H9 (cell line): ENCODE measurements around the gene THOC7. TPM values are rescaled to one million over a fixed set of nuclear protein-coding genes. Genes with fewer than 3 reads are reported as not detected.

Experiments used
- DNase-seq: peaks from one replicate; pipeline ENCODE4 v3.0.0-alpha.2; 2017
- H2AFZ ChIP-seq: one replicate; pipeline ENCODE4 v1.6.1; 2013; ENCODE audit warnings: mild to moderate bottlenecking, low read length, control low read depth, moderate library complexity
- H2AK5ac ChIP-seq: 2 replicates; pipeline ENCODE4 v1.6.1; 2013; ENCODE audit warnings: low read length, control low read depth, mixed read lengths; ENCODE audit not compliant: insufficient read length
- H2BK120ac ChIP-seq: one replicate; pipeline ENCODE4 v1.6.1; 2013; ENCODE audit warnings: low read depth, mild to moderate bottlenecking, low read length, control low read depth, inconsistent platforms; ENCODE audit not compliant: poor library complexity, severe bottlenecking
- H2BK12ac ChIP-seq: 2 replicates; pipeline ENCODE4 v1.6.1; 2013; ENCODE audit warnings: low read length, control low read depth, mixed read lengths, low read depth; ENCODE audit not compliant: insufficient read length
- H2BK15ac ChIP-seq: 2 replicates; pipeline ENCODE4 v1.6.1; 2013; ENCODE audit warnings: low read depth, low read length, control low read depth
- H2BK20ac ChIP-seq: one replicate; pipeline ENCODE4 v1.6.1; 2013; ENCODE audit warnings: low read depth, mild to moderate bottlenecking, low read length, control low read depth, inconsistent platforms; ENCODE audit not compliant: poor library complexity, severe bottlenecking
- H2BK5ac ChIP-seq: 2 replicates; pipeline ENCODE4 v1.6.1; 2013; ENCODE audit warnings: low read length, control low read depth, mixed read lengths; ENCODE audit not compliant: insufficient read length
- H3K14ac ChIP-seq: 2 replicates; pipeline ENCODE4 v1.6.1; 2013; ENCODE audit warnings: low read length, control low read depth; ENCODE audit not compliant: insufficient read depth
- H3K18ac ChIP-seq: 2 replicates; pipeline ENCODE4 v1.6.1; 2013; ENCODE audit warnings: low read depth, mild to moderate bottlenecking, mixed read lengths, low read length, control low read depth; ENCODE audit not compliant: insufficient read length
- H3K23ac ChIP-seq: 2 replicates; pipeline ENCODE4 v1.6.1; 2013; ENCODE audit warnings: low read length, control low read depth, mixed read lengths, low read depth; ENCODE audit not compliant: insufficient read length
- H3K23me2 ChIP-seq: 2 replicates; pipeline ENCODE4 v1.6.1; 2013; ENCODE audit warnings: low read depth, mild to moderate bottlenecking, mixed read lengths, low read length, control low read depth; ENCODE audit not compliant: insufficient read length, poor library complexity, severe bottlenecking
- H3K27ac ChIP-seq: 2 replicates; pipeline ENCODE4 v1.5.1; 2013; ENCODE audit warnings: low read length, control low read depth, mixed read lengths, low read depth; ENCODE audit not compliant: insufficient read length
- H3K27me3 ChIP-seq: 2 replicates; pipeline ENCODE4 v1.6.1; 2013; ENCODE audit warnings: low read length, control low read depth, inconsistent platforms; ENCODE audit not compliant: insufficient read depth
- H3K4ac ChIP-seq: 2 replicates; pipeline ENCODE4 v1.6.1; 2013; ENCODE audit warnings: low read depth, mild to moderate bottlenecking, control low read depth, inconsistent platforms, low read length, moderate library complexity
- H3K4me1 ChIP-seq: 2 replicates; pipeline ENCODE4 v1.6.1; 2013; ENCODE audit warnings: low read length, control low read depth, inconsistent platforms; ENCODE audit not compliant: insufficient read depth
- H3K4me2 ChIP-seq: 2 replicates; pipeline ENCODE4 v1.6.1; 2013; ENCODE audit warnings: low read length, control low read depth, mixed read lengths; ENCODE audit not compliant: insufficient read length, insufficient read depth
- H3K56ac ChIP-seq: 2 replicates; pipeline ENCODE4 v1.6.1; 2013; ENCODE audit warnings: low read depth, mild to moderate bottlenecking, mixed read lengths, low read length, control low read depth; ENCODE audit not compliant: insufficient read length
- H3K79me1 ChIP-seq: 2 replicates; pipeline ENCODE4 v1.6.1; 2013; ENCODE audit warnings: low read depth, mild to moderate bottlenecking, moderate library complexity, low read length, control low read depth, inconsistent platforms; ENCODE audit not compliant: insufficient read depth, poor library complexity, severe bottlenecking
- H3K79me2 ChIP-seq: 2 replicates; pipeline ENCODE4 v1.6.1; 2013; ENCODE audit warnings: low read length, control low read depth, inconsistent platforms; ENCODE audit not compliant: insufficient read depth
- H3K9ac ChIP-seq: 2 replicates; pipeline ENCODE4 v1.6.1; 2013; ENCODE audit warnings: low read length, control low read depth, mixed read lengths; ENCODE audit not compliant: insufficient read length; ENCODE audit errors: extremely low read depth
- H3K9me3 ChIP-seq: one replicate; pipeline ENCODE4 v1.6.1; 2013; ENCODE audit warnings: low read depth, low read length, inconsistent platforms; ENCODE audit not compliant: control insufficient read depth
- H3T11ph ChIP-seq: one replicate; pipeline ENCODE4 v1.6.1; 2013; ENCODE audit warnings: mild to moderate bottlenecking, low read length, control low read depth, inconsistent platforms
- H4K20me1 ChIP-seq: one replicate; pipeline ENCODE4 v1.6.1; 2013; ENCODE audit not compliant: control insufficient read depth, insufficient read length, insufficient read depth
- H4K5ac ChIP-seq: 2 replicates; pipeline ENCODE4 v1.6.1; 2013; ENCODE audit warnings: low read depth, mild to moderate bottlenecking, mixed read lengths, low read length, control low read depth; ENCODE audit not compliant: insufficient read length
- H4K8ac ChIP-seq: replicated peaks from 2 replicates; pipeline ENCODE4 v1.6.1; 2013; ENCODE audit warnings: low read length, control low read depth, mixed read lengths, low read depth; ENCODE audit not compliant: insufficient read length
- H4K91ac ChIP-seq: 2 replicates; pipeline ENCODE4 v1.6.1; 2013; ENCODE audit warnings: low read depth, mild to moderate bottlenecking, moderate library complexity, mixed read lengths, low read length, control low read depth; ENCODE audit not compliant: insufficient read length
- H3K27ac Mint-ChIP-seq, 3 experiments: 2 replicates in 2 of 3; 3 replicates in 1 of 3; pipeline ENCODE4 v1.8.0; 2020 to 2021; ENCODE audit warnings: mixed read lengths in 3 of 3, mild to moderate bottlenecking in 1 of 3, moderate library complexity in 1 of 3
- H3K27me3 Mint-ChIP-seq: 2 replicates; pipeline ENCODE4 v1.8.0; 2021; ENCODE audit warnings: low read depth, mild to moderate bottlenecking, moderate library complexity, mixed read lengths
- H3K36me3 Mint-ChIP-seq, 3 experiments: 2 replicates in 2 of 3; 3 replicates in 1 of 3; pipeline ENCODE4 v1.8.0; 2020 to 2021; ENCODE audit warnings: low read depth in 3 of 3, mixed read lengths in 3 of 3; ENCODE audit not compliant: insufficient read depth in 1 of 3
- H3K4me1 Mint-ChIP-seq, 2 experiments: 2 replicates each; pipeline ENCODE4 v1.8.0; 2020; ENCODE audit warnings: mixed read lengths in 2 of 2
- H3K4me3 Mint-ChIP-seq, 2 experiments: 2 replicates in 1 of 2; 3 replicates in 1 of 2; pipeline ENCODE4 v1.8.0; 2020 to 2021; ENCODE audit warnings: mild to moderate bottlenecking in 2 of 2, mixed read lengths in 2 of 2, moderate library complexity in 1 of 2
- H3K9me3 Mint-ChIP-seq, 2 experiments: 2 replicates in 1 of 2; 3 replicates in 1 of 2; pipeline ENCODE4 v1.8.0; 2020; ENCODE audit warnings: mild to moderate bottlenecking in 2 of 2, mixed read lengths in 2 of 2, moderate library complexity in 1 of 2
- CTCF ChIP-seq: fragments of 200-600 bp; sonication (generic); conservative IDR thresholded peaks from 3 replicates; pipeline ENCODE4 v1.8.0; 2021; ENCODE audit warnings: antibody characterized with exemption, mild to moderate bottlenecking
- WGBS: extraction: QIAGEN DNeasy Blood & Tissue Kit; methylation state at CpG from one replicate; pipeline ENCODE4 v1.1.7; 2013; ENCODE audit warnings: missing lambda C conversion rate, low lambda C conversion rate, mixed read lengths; ENCODE audit not compliant: insufficient read length; ENCODE audit errors: extremely low coverage; 5-methylcytosine and 5-hydroxymethylcytosine counted together
- total RNA-seq: library from RNA; stranded (reverse); gene quantifications from 2 replicates; pipeline ENCODE4 v1.2.1, GENCODE V29; 2021

The THOC7 gene
- total RNA-seq, 1 experiment from 2014 or later: 63.3 TPM

DNA sequence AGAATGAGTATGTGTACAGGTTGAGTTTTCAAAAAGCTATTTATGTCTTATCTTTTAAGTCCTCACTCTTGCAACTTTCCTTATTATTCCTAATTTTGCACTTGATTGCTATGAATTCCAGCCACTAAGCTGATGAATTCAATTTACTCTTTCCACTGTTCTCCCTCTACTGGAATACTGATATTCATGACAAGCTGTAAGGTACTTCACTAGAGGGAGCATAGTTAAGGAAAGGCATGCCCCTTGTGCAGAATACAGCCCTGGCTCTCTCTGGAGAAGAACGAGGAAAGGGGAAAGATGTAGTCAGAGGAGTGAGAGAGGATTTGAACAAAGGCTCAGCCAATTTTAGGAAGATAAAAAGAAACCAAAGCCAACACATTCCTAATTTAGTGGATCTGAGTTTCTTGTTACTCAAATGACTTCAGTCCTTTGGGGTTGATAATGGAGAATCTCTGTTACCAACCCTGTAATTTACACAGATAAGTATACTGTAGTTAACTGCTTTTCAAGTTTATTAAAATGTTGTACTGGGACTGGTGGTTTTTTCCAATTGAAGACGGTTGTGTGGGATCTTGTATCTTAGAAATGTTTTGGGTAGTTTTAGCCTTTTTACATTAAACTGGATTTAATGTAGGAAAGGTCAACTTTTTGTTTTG, 44.6 kb upstream of the THOC7 start:
- no peak overlapping the region for H3K27ac ChIP-seq
- no peak overlapping the region for H3K18ac ChIP-seq

More for the DNA sequence above, 44.6 kb upstream of the THOC7 start:
- no peaks in the 10 kb centered on the region; a peak in 1 of 5 replicates for H3K9me3 Mint-ChIP-seq
- no peak for DNase-seq
- Histone ChIP-seq H3K9ac (no peak overlapping the region), H2BK12ac (no peak overlapping the region), H2BK15ac (no peak overlapping the region), H3K4me1 (no peaks in the 10 kb centered on the region), H3K23me2 (peaks cover 9% of the 10 kb centered on the region), H4K91ac (no peak overlapping the region), H4K5ac (no peak overlapping the region), H2BK20ac (no peak overlapping the region), H2BK120ac (no peak overlapping the region), H2BK5ac (no peak overlapping the region), H3K56ac (no peak overlapping the region), H3K4ac (no peak overlapping the region), H3K14ac (no peak overlapping the region), H3T11ph (no peak overlapping the region), H3K27me3 (no peaks in the 10 kb centered on the region), H2AK5ac (no peak overlapping the region), H4K20me1 (no peaks in the 10 kb centered on the region), H2AFZ (no peak overlapping the region), H3K79me2 (no peaks in the 10 kb centered on the region), H4K8ac (no peak overlapping the region), H3K4me2 (no peak overlapping the region), H3K23ac (no peak overlapping the region), H3K9me3 (no peaks in the 10 kb centered on the region), H3K79me1 (no peaks in the 10 kb centered on the region)
- H3K27ac Mint-ChIP-seq: peak overlapping the region in 1 of 3 experiments; percentile 56; a peak in 2 of 7 replicates
- TF ChIP-seq CTCF: peak; percentile 38; the same call in 2 of the 3 replicates
- peaks cover 16 to 22% of the 10 kb centered on the region in 2 experiments for H3K4me1 Mint-ChIP-seq
- peaks cover 0 to 4% (median 4%) of the 10 kb centered on the region in 3 experiments; a peak in 1 of 7 replicates for H3K36me3 Mint-ChIP-seq
- WGBS: no CpG with 5 or more reads among the region's 2 CpGs
- no peak overlapping the region for H3K4me3 Mint-ChIP-seq
- no peaks in the 10 kb centered on the region; the same call in none of the 2 replicates for H3K27me3 Mint-ChIP-seq
